ENCODE data around the gene DLGAP4.

Gene DLGAP4

GRCh38 chr20:36485286-36485685 is 179.1 kb downstream of the DLGAP4 start:
- no peaks in the 10 kb centered on the region for H3K9me2 ChIP-seq (replicated peaks; ENCODE audit: insufficient read depth, low read length)
- no peak overlapping the region for H3K9ac ChIP-seq (ENCODE audit: low read length)
- TF ChIP-seq EZH2 (optimal IDR thresholded peaks at IDR 0.05; ENCODE audit: low read depth, low read length) (no peak), EZH2phosphoT487 (IDR thresholded peaks at IDR 0.05; ENCODE audit: low read length) (no peak), CTCF (IDR thresholded peaks at IDR 0.05; ENCODE audit: low read length) (no peak)
- H3K36me3 ChIP-seq (replicated peaks; ENCODE audit: insufficient read depth, low read length) = no peaks in the 10 kb centered on the region
- H3K79me2 ChIP-seq (ENCODE audit: low read length) = no peaks in the 10 kb centered on the region
- H2AFZ ChIP-seq (ENCODE audit: low read length) = no peak overlapping the region
- no peaks in the 10 kb centered on the region for H3K4me1 ChIP-seq (ENCODE audit: low read length)
- no peak overlapping the region for H3K27ac ChIP-seq (ENCODE audit: low read length)
- H4K20me1 ChIP-seq (ENCODE audit: insufficient read depth, low read length) = no peaks in the 10 kb centered on the region
- H3K4me2 ChIP-seq (ENCODE audit: low read depth, low read length) = no peak overlapping the region
- no peaks in the 10 kb centered on the region for H3K9me3 ChIP-seq (replicated peaks; ENCODE audit: insufficient read depth, low read length)
- no peak overlapping the region for H3K4me3 ChIP-seq (ENCODE audit: low read length)
- H3F3A ChIP-seq (ENCODE audit: insufficient read depth, low read length) = no peaks in the 10 kb centered on the region
- DNase-seq = no peak
- H3K27me3 ChIP-seq (replicated peaks; ENCODE audit: insufficient read depth, low read length) = no peaks in the 10 kb centered on the region

GRCh38 chr20:36487069-36487468 is 180.9 kb downstream of the DLGAP4 start:
- peaks cover 10% of the 10 kb centered on the region for H3K4me1 ChIP-seq (ENCODE audit: low read length)
- no peaks in the 10 kb centered on the region for H3K36me3 ChIP-seq (replicated peaks; ENCODE audit: insufficient read depth, low read length)
- 0 out of 2 replicates have a peak, but pooled peaks cover 4% of the 10 kb centered on the region for H3F3A ChIP-seq (ENCODE audit: insufficient read depth, low read length)
- no peak overlapping the region for H3K4me3 ChIP-seq (ENCODE audit: low read length)
- no peak overlapping the region for H3K9ac ChIP-seq (ENCODE audit: low read length)
- H3K79me2 ChIP-seq (ENCODE audit: low read length) = no peaks in the 10 kb centered on the region
- no peaks in the 10 kb centered on the region for H3K9me3 ChIP-seq (replicated peaks; ENCODE audit: insufficient read depth, low read length)
- H3K9me2 ChIP-seq (replicated peaks; ENCODE audit: insufficient read depth, low read length) = no peaks in the 10 kb centered on the region
- DNase-seq = no peak
- H2AFZ ChIP-seq (ENCODE audit: low read length) = no peak overlapping the region
- no peak overlapping the region for H3K27ac ChIP-seq (ENCODE audit: low read length)
- no peaks in the 10 kb centered on the region for H3K27me3 ChIP-seq (replicated peaks; ENCODE audit: insufficient read depth, low read length)
- TF ChIP-seq EZH2phosphoT487 (IDR thresholded peaks at IDR 0.05; ENCODE audit: low read length) = no peak
- no peak for TF ChIP-seq EZH2 (optimal IDR thresholded peaks at IDR 0.05; ENCODE audit: low read depth, low read length)
- H3K4me2 ChIP-seq (ENCODE audit: low read depth, low read length) = no peak overlapping the region
- no peaks in the 10 kb centered on the region for H4K20me1 ChIP-seq (ENCODE audit: insufficient read depth, low read length)

GRCh38 chr20:36490191-36490590 is 184.1 kb downstream of the DLGAP4 start:
- no peak overlapping the region for H3K9ac ChIP-seq (ENCODE audit: low read length)
- no peaks in the 10 kb centered on the region for H3K79me2 ChIP-seq (ENCODE audit: low read length)
- H2AFZ ChIP-seq (ENCODE audit: low read length) = no peak overlapping the region
- H3K27ac ChIP-seq (ENCODE audit: low read length) = no peak overlapping the region
- TF ChIP-seq EZH2phosphoT487 (IDR thresholded peaks at IDR 0.05; ENCODE audit: low read length) (no peak), EZH2 (optimal IDR thresholded peaks at IDR 0.05; ENCODE audit: low read depth, low read length) (no peak)
- no peak overlapping the region for H3K4me2 ChIP-seq (ENCODE audit: low read depth, low read length)
- H3K36me3 ChIP-seq (replicated peaks; ENCODE audit: insufficient read depth, low read length) = no peaks in the 10 kb centered on the region
- H3K27me3 ChIP-seq (replicated peaks; ENCODE audit: insufficient read depth, low read length) = no peaks in the 10 kb centered on the region
- H3K9me2 ChIP-seq (replicated peaks; ENCODE audit: insufficient read depth, low read length) = no peaks in the 10 kb centered on the region
- no peaks in the 10 kb centered on the region for H3K9me3 ChIP-seq (replicated peaks; ENCODE audit: insufficient read depth, low read length)
- H3K4me3 ChIP-seq (ENCODE audit: low read length) = no peak overlapping the region
- H4K20me1 ChIP-seq (ENCODE audit: insufficient read depth, low read length) = no peaks in the 10 kb centered on the region
- no peak for DNase-seq
- H3K4me1 ChIP-seq (ENCODE audit: low read length) = peaks cover 32% of the 10 kb centered on the region
- H3F3A ChIP-seq (ENCODE audit: insufficient read depth, low read length) = peaks cover 16% of the 10 kb centered on the region

- Histone ChIP-seq H3K9me2 (replicated peaks; ENCODE audit: insufficient read depth, low read length) (no peaks in the 10 kb centered on the region), H2AFZ (ENCODE audit: low read length) (no peak overlapping the region), H3K9ac (ENCODE audit: low read length) (0 out of 2 replicates have a peak overlapping the region, but pooled peaks have one; percentile 12), H3F3A (ENCODE audit: insufficient read depth, low read length) (peaks cover 16% of the 10 kb centered on the region), H3K9me3 (replicated peaks; ENCODE audit: insufficient read depth, low read length) (no peaks in the 10 kb centered on the region), H3K36me3 (replicated peaks; ENCODE audit: insufficient read depth, low read length) (no peaks in the 10 kb centered on the region), H3K4me2 (ENCODE audit: low read depth, low read length) (peak overlapping the region; percentile 17; the same call in 1 of the 2 replicates), H3K27ac (ENCODE audit: low read length) (peak overlapping the region; percentile 82), H3K4me3 (ENCODE audit: low read length) (no peak overlapping the region), H3K27me3 (replicated peaks; ENCODE audit: insufficient read depth, low read length) (no peaks in the 10 kb centered on the region), H3K79me2 (ENCODE audit: low read length) (no peaks in the 10 kb centered on the region), H3K4me1 (ENCODE audit: low read length) (peaks cover 32% of the 10 kb centered on the region), H4K20me1 (ENCODE audit: insufficient read depth, low read length) (no peaks in the 10 kb centered on the region)
- TF ChIP-seq EZH2phosphoT487 (IDR thresholded peaks at IDR 0.05; ENCODE audit: low read length) (no peak), EZH2 (optimal IDR thresholded peaks at IDR 0.05; ENCODE audit: low read depth, low read length) (no peak), CTCF (IDR thresholded peaks at IDR 0.05; ENCODE audit: low read length) (no peak)
- peak; percentile 45 for DNase-seq
Measured at GRCh38 chr20:36491901-36492617, 185.9 kb downstream of the DLGAP4 start.
